Activated naive CD4-positive, alpha-beta T cell treated with anti-CD3 and anti-CD28 coated beads, Interleukin-2, amount 10 ng/mL, durations not matched to agents 7 days and 5 days (primary cell): ENCODE measurements around the gene OBSCN.
A peak's percentile ranks its signal among the peaks of the same experiment; 100 is the strongest.

Experiments used
- CTCF ChIA-PET: fragments of 350-600 bp; sonication (Branson Sonifier 250); formaldehyde crosslinking; loops from one replicate; lab custom pipeline; 2021; ENCODE audit warnings: antibody characterized with exemption; lab: Charles Lee
- DNase-seq: peaks from one replicate; pipeline ENCODE4 v3.0.0-alpha.2; 2020
- H3K27ac Mint-ChIP-seq: one replicate; pipeline ENCODE4 v1.8.0; 2021; ENCODE audit warnings: mild to moderate bottlenecking, moderate library complexity, mixed read lengths
- H3K27me3 Mint-ChIP-seq: one replicate; pipeline ENCODE4 v1.8.0; 2021; ENCODE audit warnings: mild to moderate bottlenecking, mixed read lengths
- H3K36me3 Mint-ChIP-seq: one replicate; pipeline ENCODE4 v1.8.0; 2021; ENCODE audit warnings: mixed read lengths
- H3K4me1 Mint-ChIP-seq: one replicate; pipeline ENCODE4 v1.8.0; 2021; ENCODE audit warnings: mixed read lengths
- H3K4me3 Mint-ChIP-seq: one replicate; pipeline ENCODE4 v1.8.0; 2021; ENCODE audit warnings: mild to moderate bottlenecking, moderate library complexity, mixed read lengths
- H3K9me3 Mint-ChIP-seq: one replicate; pipeline ENCODE4 v1.8.0; 2021; ENCODE audit warnings: mixed read lengths

The OBSCN gene

GRCh38 chr1:228381356-228381755 is 173.5 kb downstream of the OBSCN start:
- CTCF ChIA-PET, result no interaction called here
- H3K4me3 Mint-ChIP-seq, result no peak overlapping the region
- peaks cover 13% of the 10 kb centered on the region for H3K4me1 Mint-ChIP-seq
- no peaks in the 10 kb centered on the region for H3K9me3 Mint-ChIP-seq
- H3K27ac Mint-ChIP-seq, result no peak overlapping the region
- peaks cover 44% of the 10 kb centered on the region for H3K27me3 Mint-ChIP-seq
- H3K36me3 Mint-ChIP-seq, result no peaks in the 10 kb centered on the region
- DNase-seq, result no peak

GRCh38 chr1:228383773-228384172 is 175.9 kb downstream of the OBSCN start:
- H3K36me3 Mint-ChIP-seq, result no peaks in the 10 kb centered on the region
- peaks cover 45% of the 10 kb centered on the region for H3K27me3 Mint-ChIP-seq
- CTCF ChIA-PET, result no interaction called here
- H3K9me3 Mint-ChIP-seq, result no peaks in the 10 kb centered on the region
- no peak overlapping the region for H3K27ac Mint-ChIP-seq
- no peak for DNase-seq
- peaks cover 8% of the 10 kb centered on the region for H3K4me1 Mint-ChIP-seq
- no peak overlapping the region for H3K4me3 Mint-ChIP-seq

- Mint-ChIP-seq H3K4me3 (no peak overlapping the region), H3K36me3 (no peaks in the 10 kb centered on the region), H3K9me3 (no peaks in the 10 kb centered on the region), H3K27me3 (peaks cover 31% of the 10 kb centered on the region), H3K27ac (no peak overlapping the region), H3K4me1 (no peaks in the 10 kb centered on the region)
- CTCF ChIA-PET, result no interaction called here
- no peak for DNase-seq
Measured at GRCh38 chr1:228385232-228385631, 177.4 kb downstream of the OBSCN start.

- peaks cover under 1% of the 10 kb centered on the region for H3K36me3 Mint-ChIP-seq
Measured at GRCh38 chr1:228387321-228387720, 179.5 kb downstream of the OBSCN start.

GRCh38 chr1:228390649-228391048 is 182.8 kb downstream of the OBSCN start:
- Mint-ChIP-seq H3K36me3 (peaks cover 15% of the 10 kb centered on the region), H3K27ac (no peak overlapping the region), H3K9me3 (no peaks in the 10 kb centered on the region), H3K27me3 (peaks cover 6% of the 10 kb centered on the region), H3K4me3 (no peak overlapping the region), H3K4me1 (no peaks in the 10 kb centered on the region)
- no peak for DNase-seq
- CTCF ChIA-PET, result no interaction called here

More at GRCh38 chr1:228387321-228387720, 179.5 kb downstream of the OBSCN start:
- Mint-ChIP-seq H3K9me3 (no peaks in the 10 kb centered on the region), H3K27ac (no peak overlapping the region), H3K27me3 (peaks cover 19% of the 10 kb centered on the region), H3K4me1 (no peaks in the 10 kb centered on the region), H3K4me3 (no peak overlapping the region)
- CTCF ChIA-PET, result no interaction called here
- DNase-seq, result no peak

- CTCF ChIA-PET, result interaction anchor here (1.6 kb wide), 1 partner anchor 122 kb away, joined by 5 read pairs; no protein-coding TSS in a partner anchor
- no peaks in the 10 kb centered on the region for H3K9me3 Mint-ChIP-seq
- H3K27ac Mint-ChIP-seq, result no peak overlapping the region
- peaks cover 4% of the 10 kb centered on the region for H3K4me1 Mint-ChIP-seq
- H3K4me3 Mint-ChIP-seq, result no peak overlapping the region
- DNase-seq, result no peak
- peaks cover 24% of the 10 kb centered on the region for H3K36me3 Mint-ChIP-seq
- H3K27me3 Mint-ChIP-seq, result peaks cover 6% of the 10 kb centered on the region
Measured at GRCh38 chr1:228391411-228392020, 183.7 kb downstream of the OBSCN start.

- CTCF ChIA-PET, result interaction anchor here (1.4 to 1.6 kb wide), 2 partner anchors 21 to 121 kb away, joined by 3 to 5 read pairs; no protein-coding TSS in a partner anchor
- no peak for DNase-seq
- H3K27ac Mint-ChIP-seq, result no peak overlapping the region
Measured at GRCh38 chr1:228392111-228392936, 184.5 kb downstream of the OBSCN start.

GRCh38 chr1:228393268-228393701 is 185.4 kb downstream of the OBSCN start:
- H3K4me1 Mint-ChIP-seq, result peaks cover 16% of the 10 kb centered on the region
- H3K27me3 Mint-ChIP-seq, result no peaks in the 10 kb centered on the region
- CTCF ChIA-PET, result interaction anchor here (1.2 to 1.6 kb wide), 3 partner anchors 13 to 121 kb away, joined by 3 to 5 read pairs (median 3); no protein-coding TSS in a partner anchor
- peaks cover 36% of the 10 kb centered on the region for H3K36me3 Mint-ChIP-seq
- no peak overlapping the region for H3K4me3 Mint-ChIP-seq
- DNase-seq, result no peak
- no peaks in the 10 kb centered on the region for H3K9me3 Mint-ChIP-seq
- no peak overlapping the region for H3K27ac Mint-ChIP-seq

More at GRCh38 chr1:228392111-228392936, 184.5 kb downstream of the OBSCN start:
- Mint-ChIP-seq H3K27me3 (peaks cover 5% of the 10 kb centered on the region), H3K36me3 (peaks cover 26% of the 10 kb centered on the region), H3K4me3 (no peak overlapping the region), H3K9me3 (no peaks in the 10 kb centered on the region), H3K4me1 (peaks cover 6% of the 10 kb centered on the region)

- Mint-ChIP-seq H3K4me1 (peaks cover 22% of the 10 kb centered on the region), H3K4me3 (no peak overlapping the region), H3K9me3 (no peaks in the 10 kb centered on the region), H3K36me3 (peaks cover 36% of the 10 kb centered on the region), H3K27ac (peak overlapping the region; percentile 42), H3K27me3 (no peaks in the 10 kb centered on the region)
- CTCF ChIA-PET, result interaction anchor here (1.2 to 1.4 kb wide), 2 partner anchors 14 to 19 kb away, joined by 3 read pairs; no protein-coding TSS in a partner anchor
- DNase-seq, result no peak
Measured at GRCh38 chr1:228393811-228394570, 186.1 kb downstream of the OBSCN start.

- Mint-ChIP-seq H3K9me3 (no peaks in the 10 kb centered on the region), H3K36me3 (peaks cover 39% of the 10 kb centered on the region), H3K4me1 (peaks cover 26% of the 10 kb centered on the region), H3K27me3 (no peaks in the 10 kb centered on the region), H3K4me3 (no peak overlapping the region), H3K27ac (no peak overlapping the region)
- no peak for DNase-seq
- CTCF ChIA-PET, result interaction anchor here (0.5 kb wide), 1 partner anchor 395 kb away, joined by 4 read pairs; no protein-coding TSS in a partner anchor
Measured at GRCh38 chr1:228394571-228395394, 186.9 kb downstream of the OBSCN start.

- Mint-ChIP-seq H3K27ac (peak overlapping the region; percentile 83), H3K9me3 (no peaks in the 10 kb centered on the region), H3K27me3 (no peaks in the 10 kb centered on the region), H3K36me3 (peaks cover 56% of the 10 kb centered on the region), H3K4me3 (no peak overlapping the region), H3K4me1 (peaks cover 44% of the 10 kb centered on the region)
- CTCF ChIA-PET, result no interaction called here
- peak; percentile 43 for DNase-seq
Measured at GRCh38 chr1:228396770-228397662, 189.2 kb downstream of the OBSCN start.

- Mint-ChIP-seq H3K27ac (peak overlapping the region; percentile 83), H3K27me3 (no peaks in the 10 kb centered on the region)
Measured at GRCh38 chr1:228397966-228398365, 190.1 kb downstream of the OBSCN start.

More at GRCh38 chr1:228397966-228398365, 190.1 kb downstream of the OBSCN start:
- CTCF ChIA-PET, result no interaction called here
- Mint-ChIP-seq H3K36me3 (peaks cover 62% of the 10 kb centered on the region), H3K4me3 (no peak overlapping the region), H3K9me3 (no peaks in the 10 kb centered on the region), H3K4me1 (peaks cover 54% of the 10 kb centered on the region)
- DNase-seq, result no peak
